ENCODE data around the gene MYL11.
"Not testable (repeated sequence)": the region's sequence is repeated elsewhere in the genome, so short reads cannot be mapped to it uniquely, and the experiment has no call there.

The MYL11 gene

GRCh38 chr16:30374538-30374937 lies at the start of gene MYL11:
Gene MYL11, plus strand, starts transcription at chr16:30374802. Its CDS starts 56 bp downstream, at chr16:30374858.
- DNase-seq: no peak

GRCh38 chr16:30334473-30334989 lies 40.1 kb upstream of the MYL11 start:
- peak; percentile 86 for DNase-seq

GRCh38 chr16:30335028-30335597 lies 39.5 kb upstream of the MYL11 start:
- peak; percentile 83 for DNase-seq

- no peak for DNase-seq
Observed at GRCh38 chr16:30335598-30336474, 38.8 kb upstream of the MYL11 start.

- not testable (repeated sequence) for DNase-seq
Observed at GRCh38 chr16:30337964-30338357, 36.6 kb upstream of the MYL11 start.

GRCh38 chr16:30338715-30339114 lies 35.9 kb upstream of the MYL11 start:
- DNase-seq: not testable (repeated sequence)

- no peak for DNase-seq
Observed at GRCh38 chr16:30340621-30341020, 34.0 kb upstream of the MYL11 start.

- DNase-seq: not testable (repeated sequence)
Observed at GRCh38 chr16:30341971-30342370, 32.6 kb upstream of the MYL11 start.

GRCh38 chr16:30342751-30343490 lies 31.7 kb upstream of the MYL11 start:
- no peak for DNase-seq

- DNase-seq: not testable (repeated sequence)
Observed at GRCh38 chr16:30343491-30343820, 31.1 kb upstream of the MYL11 start.

GRCh38 chr16:30346286-30346685 lies 28.3 kb upstream of the MYL11 start:
- DNase-seq: no peak

GRCh38 chr16:30348113-30348512 lies 26.5 kb upstream of the MYL11 start:
- no peak for DNase-seq

GRCh38 chr16:30348929-30349328 lies 25.7 kb upstream of the MYL11 start:
- no peak for DNase-seq

GRCh38 chr16:30349675-30350074 lies 24.9 kb upstream of the MYL11 start:
- no peak for DNase-seq

GRCh38 chr16:30350134-30350871 lies 24.3 kb upstream of the MYL11 start:
- DNase-seq: no peak

GRCh38 chr16:30351001-30351441 lies 23.6 kb upstream of the MYL11 start:
- no peak for DNase-seq

- DNase-seq: no peak
Observed at GRCh38 chr16:30351586-30352419, 22.8 kb upstream of the MYL11 start.

- DNase-seq: no peak
Observed at GRCh38 chr16:30352488-30353401, 21.9 kb upstream of the MYL11 start.

- DNase-seq: no peak
Observed at GRCh38 chr16:30353438-30354129, 21.0 kb upstream of the MYL11 start.

Measured in stimulated activated CD4-positive, alpha-beta T cell treated with anti-CD3 and anti-CD28 coated beads, Interleukin-1b, Interleukin-23, amount 100 ng/mL, for 48 hours (primary cell).